Memory B cell (primary cell): ENCODE data around the gene IQSEC3.
"Not testable (repeated sequence)": the region's sequence is repeated elsewhere in the genome, so short reads cannot be mapped to it uniquely, and the experiment has no call there.

Source experiments
- ATAC-seq: fragments of 150-1000 bp; cut with Tn5 transposase; 2 replicates; pipeline ENCODE4 v1.10.0; 2021; ENCODE audit warnings: low read depth, mild to moderate bottlenecking, moderate library complexity
- DNase-seq, 2 donors: peaks; one replicate each; pipeline ENCODE4 v3.0.0; 2022; ENCODE audit warnings: low spot score in 2 of 2
- H3K27ac Mint-ChIP-seq: one replicate; pipeline ENCODE4 v1.8.0; 2022; ENCODE audit warnings: mild to moderate bottlenecking, moderate library complexity, mixed read lengths
- H3K27me3 Mint-ChIP-seq: one replicate; pipeline ENCODE4 v1.8.0; 2022; ENCODE audit warnings: mixed read lengths
- H3K36me3 Mint-ChIP-seq: one replicate; pipeline ENCODE4 v1.8.0; 2022; ENCODE audit warnings: mild to moderate bottlenecking, mixed read lengths
- H3K4me1 Mint-ChIP-seq: one replicate; pipeline ENCODE4 v1.8.0; 2022; ENCODE audit warnings: mixed read lengths
- H3K4me3 Mint-ChIP-seq: one replicate; pipeline ENCODE4 v1.8.0; 2022; ENCODE audit warnings: mild to moderate bottlenecking, moderate library complexity, mixed read lengths
- H3K9me3 Mint-ChIP-seq: one replicate; pipeline ENCODE4 v1.8.0; 2022; ENCODE audit warnings: mixed read lengths

The IQSEC3 gene

DNA sequence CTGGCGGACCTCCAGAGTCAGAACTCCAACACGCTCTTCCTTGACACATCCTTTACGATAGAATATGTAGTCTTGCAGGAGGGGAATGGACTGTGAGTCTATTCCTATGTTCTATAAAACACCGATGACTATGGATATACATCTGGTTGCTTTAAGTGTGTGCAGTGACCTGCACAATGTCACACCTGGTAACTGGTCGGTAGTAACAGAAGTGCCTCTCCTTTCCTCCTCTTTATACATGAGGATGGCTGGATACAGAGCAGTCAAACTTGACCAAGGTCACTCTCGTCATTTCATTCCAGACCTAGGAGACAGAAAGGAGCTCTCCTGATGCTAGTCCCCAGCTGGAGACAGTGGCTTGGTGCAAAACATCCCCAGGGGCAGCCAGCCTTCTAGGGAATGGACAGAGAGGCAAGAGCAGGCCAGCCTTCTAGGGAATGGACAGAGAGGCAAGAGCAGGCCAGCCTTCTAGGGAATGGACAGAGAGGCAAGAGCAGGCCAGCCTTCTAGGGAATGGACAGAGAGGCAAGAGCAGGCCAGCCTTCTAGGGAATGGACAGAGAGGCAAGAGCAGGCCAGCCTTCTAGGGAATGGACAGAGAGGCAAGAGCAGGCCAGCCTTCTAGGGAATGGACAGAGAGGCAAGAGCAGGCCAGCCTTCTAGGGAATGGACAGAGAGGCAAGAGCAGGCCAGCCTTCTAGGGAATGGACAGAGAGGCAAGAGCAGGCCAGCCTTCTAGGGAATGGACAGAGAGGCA lies 21.2 kb upstream of the IQSEC3 start:
- not testable (repeated sequence) for H3K4me3 Mint-ChIP-seq, H3K9me3 Mint-ChIP-seq, H3K36me3 Mint-ChIP-seq, H3K27ac Mint-ChIP-seq, H3K4me1 Mint-ChIP-seq, ATAC-seq, DNase-seq
- peaks cover 20% of the 10 kb centered on the region for H3K27me3 Mint-ChIP-seq

GRCh38 chr12:45991-46358 lies 20.6 kb upstream of the IQSEC3 start:
- not testable (repeated sequence) for H3K36me3 Mint-ChIP-seq, H3K4me1 Mint-ChIP-seq, H3K27ac Mint-ChIP-seq, H3K9me3 Mint-ChIP-seq, ATAC-seq, DNase-seq, H3K4me3 Mint-ChIP-seq
- peaks cover 20% of the 10 kb centered on the region for H3K27me3 Mint-ChIP-seq

GRCh38 chr12:46542-46941 lies 20.0 kb upstream of the IQSEC3 start:
- DNase-seq, H3K4me3 Mint-ChIP-seq, H3K36me3 Mint-ChIP-seq, H3K4me1 Mint-ChIP-seq, H3K9me3 Mint-ChIP-seq, ATAC-seq, H3K27ac Mint-ChIP-seq: not testable (repeated sequence)
- H3K27me3 Mint-ChIP-seq, result peaks cover 20% of the 10 kb centered on the region

GRCh38 chr12:47699-48226 lies 18.8 kb upstream of the IQSEC3 start:
- not testable (repeated sequence) for H3K36me3 Mint-ChIP-seq, H3K4me1 Mint-ChIP-seq, ATAC-seq, H3K4me3 Mint-ChIP-seq, H3K9me3 Mint-ChIP-seq, H3K27ac Mint-ChIP-seq, DNase-seq
- H3K27me3 Mint-ChIP-seq, result peaks cover 21% of the 10 kb centered on the region

DNA sequence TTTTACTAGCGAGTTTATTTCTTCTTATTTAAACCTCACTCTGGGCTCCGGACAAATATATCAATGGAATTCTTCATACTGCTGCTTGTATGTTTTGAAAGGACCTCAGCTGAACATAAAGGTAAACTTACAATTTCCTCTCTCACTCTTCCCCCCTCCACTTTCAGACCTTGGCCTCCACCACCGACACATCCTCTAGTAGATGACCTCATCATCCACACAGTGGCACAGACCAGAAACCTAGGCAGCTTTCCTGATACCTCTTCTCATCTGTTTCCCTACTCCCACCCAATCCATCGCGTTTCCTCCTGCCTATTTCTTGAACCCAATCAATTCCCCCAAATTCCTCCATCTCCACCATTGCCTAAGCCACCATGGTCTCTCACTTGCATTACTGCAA lies 17.4 kb upstream of the IQSEC3 start:
- not testable (repeated sequence) for ATAC-seq, H3K4me3 Mint-ChIP-seq, H3K9me3 Mint-ChIP-seq, DNase-seq, H3K36me3 Mint-ChIP-seq, H3K4me1 Mint-ChIP-seq, H3K27ac Mint-ChIP-seq
- H3K27me3 Mint-ChIP-seq, result peaks cover 28% of the 10 kb centered on the region

DNA sequence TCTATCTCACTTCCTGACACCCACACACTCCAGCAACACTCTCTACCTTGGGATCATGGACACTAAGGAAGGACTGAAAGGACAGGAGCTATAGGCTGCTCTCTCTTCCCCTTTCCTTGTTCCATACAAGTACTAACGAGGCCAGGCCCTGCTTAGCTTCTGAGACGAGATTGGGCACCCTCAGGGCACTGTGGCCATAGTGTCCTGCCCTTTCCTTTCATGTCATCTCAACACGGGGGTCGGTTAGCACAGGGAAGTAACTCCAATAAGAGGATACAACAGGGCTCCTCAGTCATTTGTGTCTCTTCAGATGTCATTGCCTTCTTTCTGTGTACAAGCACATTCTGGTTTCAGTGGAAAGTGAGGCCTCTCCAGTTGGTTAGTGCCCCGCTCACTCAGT lies 15.5 kb upstream of the IQSEC3 start:
- H3K27me3 Mint-ChIP-seq, result peaks cover 28% of the 10 kb centered on the region
- H3K36me3 Mint-ChIP-seq, ATAC-seq, DNase-seq, H3K4me1 Mint-ChIP-seq, H3K9me3 Mint-ChIP-seq, H3K4me3 Mint-ChIP-seq, H3K27ac Mint-ChIP-seq: not testable (repeated sequence)

DNA sequence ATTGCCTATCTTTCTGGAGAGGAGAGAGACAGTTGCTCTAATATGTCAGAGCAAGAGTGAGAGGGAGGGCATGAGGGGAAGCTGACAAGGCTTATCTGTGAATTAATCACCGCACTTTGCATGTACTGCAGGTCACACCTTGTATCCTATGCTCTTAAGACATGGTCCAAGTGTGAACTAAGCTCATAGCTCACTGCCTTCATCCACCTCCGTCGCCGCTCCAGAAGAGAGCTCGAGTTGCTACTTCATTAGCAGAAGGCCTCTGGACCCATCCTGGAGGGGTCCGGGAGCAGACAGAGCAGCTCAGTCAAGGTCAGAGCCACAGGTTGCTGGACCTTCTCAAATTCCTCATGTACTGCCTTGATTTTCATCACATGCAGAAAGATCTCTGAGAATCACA lies 14.6 kb upstream of the IQSEC3 start:
- not testable (repeated sequence) for H3K9me3 Mint-ChIP-seq, H3K36me3 Mint-ChIP-seq, ATAC-seq, DNase-seq, H3K27ac Mint-ChIP-seq, H3K4me1 Mint-ChIP-seq, H3K4me3 Mint-ChIP-seq
- H3K27me3 Mint-ChIP-seq, result peaks cover 31% of the 10 kb centered on the region

DNA sequence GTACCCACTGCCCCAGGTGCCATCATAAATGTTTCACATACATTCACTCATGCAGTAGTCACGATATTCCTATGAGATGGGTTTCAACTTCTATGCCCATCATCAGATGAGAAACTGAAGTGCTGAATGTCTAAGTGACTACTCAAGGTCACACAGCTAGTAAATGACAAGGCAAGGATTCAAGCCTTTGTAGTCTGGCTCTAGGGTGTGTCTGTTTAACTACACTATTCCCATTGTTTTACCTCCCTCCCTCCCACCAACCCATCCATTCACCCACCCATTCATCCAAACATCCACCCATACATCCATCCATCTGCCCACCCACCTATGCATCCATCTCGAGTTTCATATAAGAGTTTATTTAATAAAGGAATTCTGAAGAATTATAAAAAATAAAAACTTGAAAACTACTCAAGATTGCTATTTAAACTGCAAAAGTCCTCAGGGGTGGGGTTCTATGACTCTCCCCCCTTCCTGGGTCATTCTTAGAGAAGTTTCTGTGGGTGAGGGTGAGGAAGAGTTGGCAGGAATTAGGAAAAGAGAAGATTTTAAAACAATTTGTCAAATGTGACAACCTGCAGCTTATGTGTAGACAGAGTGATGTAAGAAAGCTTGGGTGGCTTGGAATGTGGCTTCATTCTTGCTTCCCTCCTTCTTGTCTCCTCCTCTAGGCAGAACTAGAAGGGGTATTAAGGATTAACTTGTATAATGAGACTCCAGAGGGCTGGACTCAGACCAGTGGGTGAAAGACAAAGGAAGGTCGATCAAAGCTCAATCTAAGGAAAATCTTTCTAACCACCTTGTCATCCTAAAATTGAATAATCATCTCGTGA lies 13.4 kb upstream of the IQSEC3 start:
- H3K27me3 Mint-ChIP-seq, result peaks cover 36% of the 10 kb centered on the region
- not testable (repeated sequence) for H3K9me3 Mint-ChIP-seq, ATAC-seq, DNase-seq, H3K4me1 Mint-ChIP-seq, H3K27ac Mint-ChIP-seq, H3K4me3 Mint-ChIP-seq, H3K36me3 Mint-ChIP-seq

DNA sequence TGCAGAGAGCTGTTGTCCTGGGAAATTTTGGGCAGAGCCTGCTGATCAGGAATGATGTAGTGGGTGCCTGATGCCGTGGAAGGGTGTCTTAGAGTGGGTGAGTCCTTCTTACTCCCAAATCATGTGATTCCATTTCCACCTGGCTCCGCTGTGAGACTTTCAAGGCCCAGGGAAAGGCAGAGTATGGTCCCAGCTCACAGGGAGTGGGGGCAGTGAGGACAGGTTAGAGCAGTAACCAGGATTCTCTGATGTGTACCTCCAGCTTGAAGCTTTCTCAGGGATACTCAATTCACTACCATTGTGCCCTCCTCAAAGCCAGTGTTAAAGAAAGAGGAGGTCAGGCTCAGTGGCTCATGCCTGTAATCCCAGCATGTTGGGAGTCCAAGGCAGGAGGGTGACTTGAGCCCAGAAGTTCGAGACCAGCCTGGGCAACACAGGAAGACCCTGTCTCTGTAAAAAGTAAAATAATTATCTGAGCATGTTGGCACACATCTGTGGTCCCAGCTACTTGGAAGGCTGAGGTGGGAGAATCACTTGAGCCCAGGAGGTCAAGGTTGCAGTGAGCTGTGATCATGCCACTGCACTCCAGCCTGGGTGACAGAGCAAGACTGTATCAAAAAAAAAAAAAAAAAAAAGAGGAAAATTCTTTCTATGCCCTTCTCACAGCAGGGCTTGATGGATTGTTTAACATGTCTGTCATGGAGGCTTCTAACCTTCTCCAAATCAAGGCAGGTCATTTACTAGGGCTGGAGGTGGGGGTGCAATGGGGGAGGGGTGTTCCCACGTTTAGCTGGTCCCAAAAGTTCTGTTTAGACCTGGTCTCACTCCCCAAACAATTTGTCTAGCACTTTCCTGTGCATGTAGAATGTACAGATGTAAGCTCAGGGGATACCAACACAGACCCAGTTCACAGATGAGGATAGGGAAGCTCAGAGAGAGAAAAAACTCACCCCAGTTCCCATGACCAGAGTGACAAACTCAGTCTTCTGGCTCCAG lies 12.5 kb upstream of the IQSEC3 start:
- Mint-ChIP-seq H3K27me3 (peaks cover 41% of the 10 kb centered on the region), H3K4me3 (no peak overlapping the region), H3K36me3 (peaks cover 7% of the 10 kb centered on the region), H3K27ac (no peak overlapping the region), H3K4me1 (no peaks in the 10 kb centered on the region), H3K9me3 (peaks cover 18% of the 10 kb centered on the region)
- no peak for ATAC-seq
- DNase-seq, result no peak

DNA sequence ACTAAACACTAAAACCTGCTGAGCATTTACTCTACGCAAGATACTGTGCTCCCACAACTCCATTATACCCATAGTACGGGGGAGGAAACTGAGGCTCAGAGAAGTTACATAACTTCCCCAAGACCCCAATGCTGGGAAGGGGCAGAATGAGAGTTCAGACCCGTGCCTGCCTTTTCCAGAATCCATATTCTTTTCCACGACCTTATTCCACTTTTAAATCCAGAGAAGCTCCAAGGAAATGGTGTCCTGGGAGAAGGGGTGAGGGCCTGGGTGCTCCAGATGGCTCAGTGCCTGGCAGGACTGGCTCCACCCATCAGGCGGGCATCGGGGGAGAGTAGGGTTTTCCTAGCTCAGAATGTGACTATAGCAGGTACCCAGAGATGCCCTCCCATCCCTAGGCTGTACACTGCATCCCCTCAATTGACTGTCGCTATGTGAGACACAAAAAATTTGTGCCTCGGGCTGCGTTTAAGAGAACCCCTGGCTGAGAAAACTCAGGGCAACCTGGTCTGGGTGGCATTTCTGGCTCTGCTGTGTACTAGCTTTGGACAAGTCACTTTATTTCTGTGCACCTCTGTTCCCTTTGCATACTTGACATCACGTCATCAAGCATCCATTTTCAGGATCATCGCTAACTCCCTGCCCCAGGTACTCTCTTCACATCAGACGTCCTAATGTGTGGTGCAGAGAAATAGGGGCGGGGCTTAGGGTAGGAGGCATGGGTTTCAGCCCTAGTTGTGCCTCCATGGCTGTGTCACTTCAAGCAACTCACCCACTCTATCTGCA lies 11.6 kb upstream of the IQSEC3 start:
- no peak overlapping the region for H3K4me3 Mint-ChIP-seq
- peaks cover 7% of the 10 kb centered on the region for H3K36me3 Mint-ChIP-seq
- no peaks in the 10 kb centered on the region for H3K4me1 Mint-ChIP-seq
- ATAC-seq (no peak), DNase-seq (no peak)
- no peak overlapping the region for H3K27ac Mint-ChIP-seq
- H3K9me3 Mint-ChIP-seq, result peaks cover 22% of the 10 kb centered on the region
- peaks cover 40% of the 10 kb centered on the region for H3K27me3 Mint-ChIP-seq

DNA sequence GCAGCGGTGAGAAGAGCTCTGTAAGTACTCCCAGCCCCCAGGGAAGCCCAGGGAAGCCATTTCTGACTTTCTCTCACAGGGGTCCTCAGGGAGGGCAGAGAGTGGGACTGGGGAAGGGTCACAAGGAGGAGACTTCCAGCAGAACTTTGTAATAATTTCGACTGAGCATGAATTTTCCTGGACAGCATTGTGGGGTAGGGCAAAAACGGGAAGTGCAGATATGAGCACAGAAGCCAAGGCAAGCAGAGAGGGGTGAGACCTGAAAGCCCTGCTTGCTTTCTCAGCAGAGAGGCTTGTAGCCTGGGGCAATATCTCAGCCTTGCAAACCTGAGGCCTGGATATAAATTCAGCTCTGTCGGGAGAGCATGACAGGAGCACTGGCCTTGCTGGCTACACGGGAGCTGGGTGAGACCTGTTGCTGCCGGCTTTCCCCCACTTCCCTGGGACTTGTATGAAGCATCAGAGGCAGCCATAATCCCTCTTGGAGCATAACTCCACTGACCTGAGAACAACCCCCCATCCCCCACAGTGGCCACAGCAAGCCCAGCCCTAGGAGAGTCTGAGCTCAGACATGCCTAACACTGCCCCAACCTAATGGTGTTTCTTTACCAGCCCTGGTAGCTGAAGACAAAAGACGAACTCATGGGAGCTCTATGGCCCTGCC lies 9.8 kb upstream of the IQSEC3 start:
- H3K4me3 Mint-ChIP-seq, result no peak overlapping the region
- H3K4me1 Mint-ChIP-seq, result no peaks in the 10 kb centered on the region
- peaks cover 44% of the 10 kb centered on the region for H3K27me3 Mint-ChIP-seq
- H3K9me3 Mint-ChIP-seq, result peaks cover 30% of the 10 kb centered on the region
- H3K36me3 Mint-ChIP-seq, result peaks cover 7% of the 10 kb centered on the region
- DNase-seq (no peak), ATAC-seq (no peak)
- H3K27ac Mint-ChIP-seq, result no peak overlapping the region

- ATAC-seq, result no peak
Observed at GRCh38 chr12:57539-57938, 9.0 kb upstream of the IQSEC3 start.

DNA sequence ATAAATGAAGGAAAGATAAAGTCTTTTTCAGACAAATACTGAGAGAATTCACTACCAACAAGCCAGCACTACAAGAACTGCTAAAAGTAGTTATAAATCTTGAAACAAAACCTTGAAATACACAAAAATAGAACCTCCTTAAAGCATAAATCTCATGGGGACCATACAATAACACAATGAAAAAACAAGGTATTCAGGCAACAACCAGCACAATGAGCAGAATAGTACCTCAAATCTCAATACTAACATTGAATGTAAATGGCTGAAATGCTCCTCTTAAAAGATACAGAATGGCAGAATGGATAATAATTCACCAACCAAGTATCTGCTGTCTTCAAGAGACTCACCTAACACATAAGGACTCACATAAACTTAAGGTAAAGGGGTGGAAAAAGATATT lies 7.7 kb upstream of the IQSEC3 start:
- H3K27me3 Mint-ChIP-seq, result peaks cover 37% of the 10 kb centered on the region
- H3K27ac Mint-ChIP-seq, result no peak overlapping the region
- no peaks in the 10 kb centered on the region for H3K4me1 Mint-ChIP-seq
- H3K9me3 Mint-ChIP-seq, result peaks cover 30% of the 10 kb centered on the region
- no peak for ATAC-seq
- H3K4me3 Mint-ChIP-seq, result no peak overlapping the region
- no peak for DNase-seq
- peaks cover 7% of the 10 kb centered on the region for H3K36me3 Mint-ChIP-seq

More at GRCh38 chr12:57539-57938, 9.0 kb upstream of the IQSEC3 start:
- peaks cover 43% of the 10 kb centered on the region for H3K27me3 Mint-ChIP-seq
- H3K27ac Mint-ChIP-seq, result no peak overlapping the region
- H3K36me3 Mint-ChIP-seq, result peaks cover 7% of the 10 kb centered on the region
- no peak overlapping the region for H3K4me3 Mint-ChIP-seq
- no peak for DNase-seq
- no peaks in the 10 kb centered on the region for H3K4me1 Mint-ChIP-seq
- peaks cover 30% of the 10 kb centered on the region for H3K9me3 Mint-ChIP-seq
